GM12878 (cell line): ENCODE data around the gene SFXN2. TPM values are rescaled to one million over a fixed set of nuclear protein-coding genes. Genes with fewer than 3 reads are reported as not detected.
"Not testable (repeated sequence)": the region's sequence is repeated elsewhere in the genome, so short reads cannot be mapped to it uniquely, and the experiment has no call there.

Source experiments
- ATAC-seq: fragments of 200-7000 bp; cut with Tn5 transposase; 3 replicates; pipeline ENCODE4 v1.9.1; 2020; ENCODE audit warnings: mild to moderate bottlenecking, moderate library complexity
- BruUV-seq: library from RNA; stranded (reverse); fragments of 400-500 nt; replicated peaks from 2 replicates; lab custom pipeline; 2021; lab: Mats Ljungman, UMichigan
- CTCF ChIA-PET: fragments of 300-600 bp; sonication (Branson Sonifier 250); formaldehyde crosslinking; extraction: SDS; loops from one replicate; lab custom pipeline; 2021; ENCODE audit warnings: inconsistent platforms; lab: Yijun Ruan, JAX
- POLR2A ChIA-PET: fragments of 350-600 bp; formaldehyde crosslinking; extraction: SDS; loops from one replicate; lab custom pipeline; 2021; ENCODE audit warnings: inconsistent platforms; lab: Charles Lee
- RAD21 ChIA-PET: fragments of 300-600 bp; sonication (Branson Sonifier 250); formaldehyde crosslinking; loops from one replicate; lab custom pipeline; 2023; ENCODE audit warnings: antibody characterized with exemption; ENCODE audit not compliant: unreplicated experiment; lab: Charles Lee
- SMC1A ChIA-PET: fragments of 300-600 bp; sonication (Branson Sonifier 250); formaldehyde crosslinking; loops from one replicate; lab custom pipeline; 2023; ENCODE audit not compliant: unreplicated experiment, uncharacterized antibody; lab: Charles Lee
- DNase-seq: peaks from one replicate; pipeline ENCODE4 v3.0.0-alpha.2; 2011; ENCODE audit warnings: low read depth, low spot score
- FAIRE-seq: peaks from 3 replicates; lab custom pipeline; 2011; peaks lifted over from hg19 to GRCh38; lab: Jason Lieb, UNC
- H2AFZ ChIP-seq: 2 replicates; pipeline ENCODE4 v1.6.0; 2011; ENCODE audit warnings: low read depth, low read length, control low read depth; ENCODE audit not compliant: control insufficient read depth
- H3K27ac ChIP-seq: 2 replicates; pipeline ENCODE4 v1.5.1; 2011; ENCODE audit warnings: control low read depth; ENCODE audit not compliant: control insufficient read depth, insufficient read depth
- H3K27me3 ChIP-seq, 2 experiments: replicated peaks in 1 of 2; 2 replicates each; pipeline versions ENCODE4 v1.6.0 to v1.6.1; 2011; ENCODE audit warnings: low read length in 1 of 2; ENCODE audit not compliant: control insufficient read depth in 2 of 2, insufficient read depth in 2 of 2
- H3K36me3 ChIP-seq, 2 experiments: 2 replicates each; pipeline ENCODE4 v1.5.1; 2011; ENCODE audit warnings: low read length in 1 of 2; ENCODE audit not compliant: control insufficient read depth in 2 of 2, insufficient read depth in 2 of 2
- H3K4me1 ChIP-seq: 2 replicates; pipeline ENCODE4 v1.6.1; 2011; ENCODE audit warnings: mild to moderate bottlenecking, low read length, moderate library complexity, mixed read lengths; ENCODE audit not compliant: control insufficient read depth, insufficient read depth
- H3K4me2 ChIP-seq: 2 replicates; pipeline ENCODE4 v1.6.0; 2011; ENCODE audit warnings: control low read depth; ENCODE audit not compliant: control insufficient read depth, insufficient read depth
- H3K4me3 ChIP-seq: fragments of 200-600 bp; sonication (generic); 2 replicates; pipeline ENCODE4 v1.5.1; 2016
- H3K79me2 ChIP-seq: 2 replicates; pipeline ENCODE4 v1.6.0; 2011; ENCODE audit warnings: low read length; ENCODE audit not compliant: control insufficient read depth, insufficient read depth
- H3K9ac ChIP-seq: 2 replicates; pipeline ENCODE4 v1.8.0; 2011; ENCODE audit warnings: low read length, control low read depth, mixed read lengths; ENCODE audit not compliant: control insufficient read depth, insufficient read depth
- H3K9me3 ChIP-seq: replicated peaks from 3 replicates; pipeline ENCODE4 v1.5.1; 2011; ENCODE audit warnings: mild to moderate bottlenecking, low read length; ENCODE audit not compliant: control insufficient read depth, insufficient read depth
- H4K20me1 ChIP-seq: 2 replicates; pipeline ENCODE4 v1.6.0; 2011; ENCODE audit not compliant: control insufficient read depth, insufficient read depth
- HDGF ChIP-seq: fragments of 450-650 bp; IDR thresholded peaks from 2 replicates; pipeline ENCODE4 v1.6.1; 2016; ENCODE audit warnings: antibody characterized with exemption
- IRF4 ChIP-seq: IDR thresholded peaks from 2 replicates; pipeline ENCODE4 v1.6.1; 2011; ENCODE audit warnings: low read depth, low read length
- NFYB ChIP-seq: IDR thresholded peaks from 2 replicates; pipeline ENCODE4 v1.6.1; 2011; ENCODE audit warnings: low read depth, mild to moderate bottlenecking, low read length, improper control_type of control experiment, moderate library complexity; ENCODE audit not compliant: insufficient read depth
- POU2F2 ChIP-seq: IDR thresholded peaks from 3 replicates; pipeline ENCODE4 v1.6.1; 2011; ENCODE audit warnings: low read depth, mild to moderate bottlenecking, low read length, borderline replicate concordance
- SREBF2 ChIP-seq: IDR thresholded peaks from 2 replicates; pipeline ENCODE4 v1.6.1; 2012; ENCODE audit warnings: mild to moderate bottlenecking, low read length
- TAF1 ChIP-seq: IDR thresholded peaks from 2 replicates; pipeline ENCODE4 v1.6.1; 2011; ENCODE audit warnings: mild to moderate bottlenecking, low read depth, low read length, borderline replicate concordance
- WGBS: methylation state at CpG from one replicate; pipeline ENCODE4 v1.1.6; 2016; ENCODE audit warnings: low lambda C conversion rate; ENCODE audit not compliant: insufficient replicate concordance, insufficient coverage; ENCODE audit errors: missing lambda C conversion rate; 5-methylcytosine and 5-hydroxymethylcytosine counted together
- in situ Hi-C: fragments of 300-500 bp; cut with MboI; formaldehyde crosslinking; loops from 9 replicates; pipeline ENCODE4 v1.14.3; 2018; ENCODE audit warnings: mixed read lengths
- intact Hi-C: fragments of 100-400 bp; cut with micrococcal nuclease; formaldehyde crosslinking; loops from one replicate; pipeline ENCODE4 v1.14.2; 2022; ENCODE audit not compliant: unreplicated experiment
- polyA plus RNA-seq, 11 experiments: library from polyadenylated mRNA; depleted of rRNA in 4 of 11; unstranded in 6 of 11; stranded (reverse) in 5 of 11; fragments of >200 nt; fragmentation: Nextera tagmentation in 4 of 11; fragmentation: Illumina TruSeq in 1 of 11; extraction: Ambion mirVana in 4 of 11; extraction: Trizol in 1 of 11; gene quantifications; 1 replicate in 1 of 11; 2 replicates in 10 of 11; pipeline versions ENCODE4 v1.2.1 to v1.2.3, GENCODE V29; 2011 to 2016; ENCODE audit warnings: inconsistent platforms in 2 of 11, missing spikeins in 2 of 11, low read depth in 1 of 11
- total RNA-seq, 4 experiments: library from RNA; depleted of rRNA in 3 of 4; stranded (reverse); fragments of >200 nt in 3 of 4; fragmentation: Illumina TruSeq in 1 of 4; extraction: Trizol in 1 of 4; gene quantifications; 2 replicates each; pipeline versions ENCODE4 v1.2.1 to v1.2.3, GENCODE V29; 2013 to 2021
- TF ChIP-seq, protein P1 (sequence below): IDR thresholded peaks from 2 replicates; pipeline ENCODE4 v1.6.1; 2012; ENCODE audit warnings: low read length, inconsistent platforms

SFXN2 gene
- total and polyA plus RNA-seq, 10 of the 15 experiments (the other 5 are each of a cell fraction or from before 2014, with no cell fraction given) = 8.8 to 22.5 (median 18.5) TPM

- H3K27ac ChIP-seq, H3K9ac ChIP-seq, H4K20me1 ChIP-seq, in situ Hi-C loops, H3K4me1 ChIP-seq, BruUV-seq, H3K9me3 ChIP-seq, RAD21 ChIA-PET, ATAC-seq, H3K4me3 ChIP-seq, DNase-seq, intact Hi-C loops, H3K4me2 ChIP-seq, H3K36me3 ChIP-seq, FAIRE-seq, H3K27me3 ChIP-seq: not testable (repeated sequence)
- peak overlapping the region; percentile 99; the same call in 1 of the 2 replicates for H2AFZ ChIP-seq
- ChIA-PET CTCF (interaction anchor here (0.8 to 5.6 kb wide), 3 partner anchors 11 to 146 kb away, joined by 3 to 35 read pairs (median 4); no protein-coding TSS in a partner anchor), POLR2A (interaction anchor here (0.6 to 4.0 kb wide), 4 partner anchors 23 to 79 kb away, joined by 3 to 41 read pairs (median 5); partner anchors contain the start of genes ARL3 and SFXN2), SMC1A (interaction anchor here (1.0 to 2.2 kb wide), 5 partner anchors 11 to 68 kb away, joined by 3 to 6 read pairs (median 4); no protein-coding TSS in a partner anchor)
- WGBS = 79% methylated on average over 4 of the region's 5 CpGs
- peaks cover 32% of the 10 kb centered on the region for H3K79me2 ChIP-seq
Measured at GRCh38 chr10:102742313-102742712, 27.9 kb downstream of the SFXN2 start.

- Histone ChIP-seq H2AFZ (peak overlapping the region; percentile 99), H3K4me1 (0 out of 2 replicates have a peak, but pooled peaks cover 6% of the 10 kb centered on the region), H3K9ac (no peak overlapping the region), H3K36me3 (no peaks in the 10 kb centered on the region; a peak in 1 of 4 replicates), H3K27me3 (no peaks in the 10 kb centered on the region), H4K20me1 (no peaks in the 10 kb centered on the region), H3K4me2 (peak overlapping the region; percentile 47; the same call in 1 of the 2 replicates), H3K27ac (peak overlapping the region; percentile 57), H3K4me3 (no peak overlapping the region), H3K9me3 (no peaks in the 10 kb centered on the region), H3K79me2 (peaks cover 34% of the 10 kb centered on the region)
- DNase-seq (peak; percentile 12), FAIRE-seq (no peak), ATAC-seq (no peak; the same call in 2 of the 3 replicates)
- ChIA-PET CTCF (interaction anchor here (0.6 to 5.6 kb wide), 13 partner anchors 10 to 502 kb away, joined by 3 to 35 read pairs (median 3); no protein-coding TSS in a partner anchor), POLR2A (interaction anchor here (0.5 to 4.0 kb wide), 9 partner anchors 11 to 1791 kb away, joined by 3 to 41 read pairs (median 3); partner anchors contain the start of genes ARL3 and SFXN2), RAD21 (interaction anchor here (0.5 to 2.1 kb wide), 7 partner anchors 8 to 307 kb away, joined by 3 to 16 read pairs (median 4); partner anchors contain the start of genes ARL3 and SFXN2), SMC1A (interaction anchor here (0.7 to 2.5 kb wide), 11 partner anchors 9 to 170 kb away, joined by 3 to 6 read pairs (median 3); no protein-coding TSS in a partner anchor)
- BruUV-seq = no TSS peak
- TF ChIP-seq TAF1 (peak; percentile 51), SREBF2 (no peak), HDGF (peak; percentile 17; the same call in 1 of the 2 replicates), IRF4 (no peak), POU2F2 (0 out of 3 replicates have a peak, but pooled peaks have one; percentile 3), NFYB (no peak)
- TF ChIP-seq, protein P1, sequence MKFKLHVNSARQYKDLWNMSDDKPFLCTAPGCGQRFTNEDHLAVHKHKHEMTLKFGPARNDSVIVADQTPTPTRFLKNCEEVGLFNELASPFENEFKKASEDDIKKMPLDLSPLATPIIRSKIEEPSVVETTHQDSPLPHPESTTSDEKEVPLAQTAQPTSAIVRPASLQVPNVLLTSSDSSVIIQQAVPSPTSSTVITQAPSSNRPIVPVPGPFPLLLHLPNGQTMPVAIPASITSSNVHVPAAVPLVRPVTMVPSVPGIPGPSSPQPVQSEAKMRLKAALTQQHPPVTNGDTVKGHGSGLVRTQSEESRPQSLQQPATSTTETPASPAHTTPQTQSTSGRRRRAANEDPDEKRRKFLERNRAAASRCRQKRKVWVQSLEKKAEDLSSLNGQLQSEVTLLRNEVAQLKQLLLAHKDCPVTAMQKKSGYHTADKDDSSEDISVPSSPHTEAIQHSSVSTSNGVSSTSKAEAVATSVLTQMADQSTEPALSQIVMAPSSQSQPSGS = 0 out of 2 replicates have a peak, but pooled peaks have one; percentile 31
- in situ Hi-C loops (no loop called here), intact Hi-C loops (no loop called here)
- WGBS = 14% methylated on average over 7 of the region's 7 CpGs
Measured at GRCh38 chr10:102743078-102743587, 28.7 kb downstream of the SFXN2 start.
